D721Med (cell line): ENCODE measurements around the gene RASGRF1.

Experiments
- DNase-seq: peaks from one replicate; pipeline ENCODE4 v3.0.0; 2011; ENCODE audit warnings: low spot score; ENCODE audit not compliant: insufficient read length
- FAIRE-seq: peaks from 2 replicates; lab custom pipeline; 2011; peaks lifted over from hg19 to GRCh38; lab: Jason Lieb, UNC
- CTCF ChIP-seq: IDR thresholded peaks from 2 replicates; pipeline ENCODE4 v1.5.1; 2012; ENCODE audit warnings: mild to moderate bottlenecking, control low read depth; ENCODE audit not compliant: insufficient read depth; ENCODE audit errors: missing control alignments

Gene RASGRF1

GRCh38 chr15:78977091-78977571 lies 113.4 kb downstream of the RASGRF1 start:
- no peak for DNase-seq
- FAIRE-seq: no peak
- no peak for TF ChIP-seq CTCF

- DNase-seq: no peak
- no peak for FAIRE-seq
- TF ChIP-seq CTCF: no peak
These were observed 113.9 kb downstream of the RASGRF1 start for GRCh38 chr15:78976691-78977090.

- DNase-seq: no peak
- no peak for TF ChIP-seq CTCF
- no peak for FAIRE-seq
These were observed 116.2 kb downstream of the RASGRF1 start for GRCh38 chr15:78974272-78974918.

- DNase-seq: no peak
- FAIRE-seq: no peak
- no peak for TF ChIP-seq CTCF
These were observed 120.8 kb downstream of the RASGRF1 start for GRCh38 chr15:78969687-78970349.

- DNase-seq (no peak), FAIRE-seq (no peak)
- no peak for TF ChIP-seq CTCF
These were observed 121.9 kb downstream of the RASGRF1 start for GRCh38 chr15:78968539-78969271.

- FAIRE-seq (no peak), DNase-seq (no peak)
- TF ChIP-seq CTCF: no peak
These were observed 122.5 kb downstream of the RASGRF1 start for GRCh38 chr15:78968114-78968513.

GRCh38 chr15:78960308-78960707 lies 130.3 kb downstream of the RASGRF1 start:
- DNase-seq: no peak
- no peak for TF ChIP-seq CTCF
- no peak for FAIRE-seq
